22Rv1 (cell line): ENCODE data around the gene CHAC1.

Experiments
- CTCF ChIP-seq: fragments of 450-650 bp; IDR thresholded peaks from 2 replicates; pipeline ENCODE4 v1.5.1; 2017; ENCODE audit warnings: mild to moderate bottlenecking
- ZFX ChIP-seq: fragments of 450-650 bp; IDR thresholded peaks from 2 replicates; pipeline ENCODE4 v1.6.1; 2017; ENCODE audit warnings: antibody characterized with exemption, borderline replicate concordance

- TF ChIP-seq CTCF, result no peak
- no peak for TF ChIP-seq ZFX
Measured at GRCh38 chr15:40964006-40964405, 10.7 kb downstream of the CHAC1 start.
